HAP-1 (cell line): ENCODE data around the gene CDR2L.
"Not testable (repeated sequence)": the region's sequence is repeated elsewhere in the genome, so short reads cannot be mapped to it uniquely, and the experiment has no call there.

ENCODE experiments used
- DNase-seq, 2 experiments: peaks; one replicate each; pipeline ENCODE4 v3.0.0-alpha.2; 2016 to 2020; ENCODE audit warnings: low spot score in 2 of 2
- H3K27me3 ChIP-seq: fragments of 250-450 bp; sonication (Bioruptor Pico); 2 replicates; pipeline ENCODE4 v1.5.1; 2020; ENCODE audit warnings: low read depth, mild to moderate bottlenecking, moderate library complexity
- H3K36me3 ChIP-seq: fragments of 250-450 bp; sonication (Bioruptor Pico); replicated peaks from 2 replicates; pipeline ENCODE4 v1.5.1; 2020; ENCODE audit warnings: mild to moderate bottlenecking
- H3K4me1 ChIP-seq: fragments of 250-450 bp; sonication (Bioruptor Pico); 2 replicates; pipeline ENCODE4 v1.5.1; 2020; ENCODE audit warnings: mild to moderate bottlenecking
- H3K4me3 ChIP-seq: fragments of 250-450 bp; sonication (Bioruptor Pico); 2 replicates; pipeline ENCODE4 v1.5.1; 2020; ENCODE audit warnings: mild to moderate bottlenecking, moderate library complexity
- H3K9me3 ChIP-seq: fragments of 250-450 bp; sonication (Bioruptor Pico); 2 replicates; pipeline ENCODE4 v1.5.1; 2020; ENCODE audit warnings: mild to moderate bottlenecking, moderate library complexity
- in situ Hi-C: fragments of 300-500 bp; cut with MboI; formaldehyde crosslinking; loops from 3 replicates; pipeline ENCODE4 v1.14.3; 2020; ENCODE audit warnings: low sequenced_read_pairs, inconsistent platforms, mixed read lengths

Gene CDR2L

DNA sequence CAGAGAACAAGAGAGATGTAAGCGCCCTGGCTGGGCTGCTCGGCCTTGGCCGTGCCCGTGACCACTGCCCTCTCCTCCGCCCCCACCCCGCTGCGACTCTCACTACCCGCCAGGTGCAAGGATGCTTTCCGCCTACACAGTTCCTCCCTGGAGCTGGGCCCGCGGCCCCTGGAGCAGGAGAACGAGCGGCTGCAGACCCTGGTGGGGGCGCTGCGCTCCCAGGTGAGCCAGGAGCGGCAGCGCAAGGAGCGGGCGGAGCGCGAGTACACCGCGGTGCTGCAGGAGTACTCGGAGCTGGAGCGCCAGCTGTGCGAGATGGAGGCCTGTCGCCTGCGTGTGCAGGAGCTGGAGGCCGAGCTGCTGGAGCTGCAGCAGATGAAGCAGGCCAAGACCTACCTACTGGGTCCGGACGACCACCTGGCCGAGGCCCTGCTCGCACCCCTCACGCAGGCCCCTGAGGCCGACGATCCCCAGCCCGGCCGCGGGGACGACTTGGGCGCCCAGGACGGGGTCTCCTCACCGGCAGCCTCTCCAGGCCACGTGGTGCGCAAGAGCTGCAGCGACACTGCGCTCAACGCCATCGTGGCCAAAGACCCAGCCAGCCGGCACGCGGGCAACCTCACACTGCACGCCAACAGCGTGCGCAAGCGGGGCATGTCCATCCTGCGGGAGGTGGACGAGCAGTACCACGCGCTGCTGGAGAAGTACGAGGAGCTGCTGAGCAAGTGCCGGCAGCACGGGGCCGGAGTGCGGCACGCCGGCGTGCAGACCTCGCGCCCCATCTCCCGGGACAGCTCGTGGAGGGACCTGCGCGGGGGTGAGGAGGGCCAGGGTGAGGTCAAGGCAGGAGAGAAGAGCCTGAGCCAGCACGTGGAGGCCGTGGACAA, 15.9 kb downstream of the CDR2L start:
- in situ Hi-C loops: no loop called here
- Histone ChIP-seq H3K36me3 (peaks cover 16% of the 10 kb centered on the region), H3K4me3 (no peak overlapping the region), H3K4me1 (no peaks in the 10 kb centered on the region), H3K9me3 (no peaks in the 10 kb centered on the region), H3K27me3 (no peaks in the 10 kb centered on the region)
- DNase-seq: no peak

DNA sequence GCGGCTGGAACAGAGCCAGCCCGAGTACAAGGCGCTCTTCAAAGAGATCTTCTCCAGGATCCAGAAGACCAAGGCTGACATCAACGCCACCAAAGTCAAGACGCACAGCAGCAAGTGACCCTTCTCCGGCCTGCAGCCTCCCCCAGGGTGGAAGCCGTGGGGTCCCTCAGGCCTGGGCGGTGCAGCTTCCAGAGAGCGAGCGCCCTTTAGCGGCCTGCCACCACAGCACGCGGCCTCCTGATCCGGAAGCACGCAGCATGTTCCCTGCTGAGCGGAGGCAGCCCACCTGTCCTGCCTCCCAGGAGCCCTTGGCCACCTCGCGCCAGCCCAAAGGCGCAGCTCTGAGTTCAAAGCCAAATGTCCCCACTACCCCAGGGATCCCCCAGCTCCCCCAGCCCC, 16.5 kb downstream of the CDR2L start:
- in situ Hi-C loops: no loop called here
- no peak for DNase-seq
- H3K4me3 ChIP-seq: no peak overlapping the region

DNA sequence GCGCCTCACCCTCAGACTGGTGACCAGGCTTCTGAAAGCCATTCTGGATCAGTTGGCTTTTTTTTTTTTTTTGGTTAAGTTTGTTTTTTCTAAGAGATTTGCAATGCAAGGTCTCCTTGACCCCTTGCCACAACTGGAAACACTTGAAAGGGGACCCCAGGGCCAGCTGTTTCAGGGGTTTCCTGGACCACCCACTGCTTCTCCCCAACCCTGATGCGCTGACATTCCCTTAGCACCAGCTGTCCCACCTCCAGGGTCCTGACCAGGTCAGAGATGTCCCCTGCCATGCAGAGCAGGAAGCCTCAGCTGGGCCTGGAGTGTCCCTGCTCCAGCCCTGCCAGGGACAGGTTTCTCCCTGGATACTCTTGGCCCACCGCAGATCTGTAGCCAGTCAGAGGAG, 16.9 kb downstream of the CDR2L start:
- no peaks in the 10 kb centered on the region for H3K4me1 ChIP-seq
- no peak overlapping the region for H3K4me3 ChIP-seq
- no peaks in the 10 kb centered on the region for H3K9me3 ChIP-seq
- H3K36me3 ChIP-seq: peaks cover 15% of the 10 kb centered on the region
- no peak for DNase-seq
- H3K27me3 ChIP-seq: no peaks in the 10 kb centered on the region
- in situ Hi-C loops: no loop called here

More for the DNA sequence above, 16.5 kb downstream of the CDR2L start:
- peaks cover 16% of the 10 kb centered on the region for H3K36me3 ChIP-seq
- H3K9me3 ChIP-seq: no peaks in the 10 kb centered on the region
- H3K4me1 ChIP-seq: no peaks in the 10 kb centered on the region
- no peaks in the 10 kb centered on the region for H3K27me3 ChIP-seq

DNA sequence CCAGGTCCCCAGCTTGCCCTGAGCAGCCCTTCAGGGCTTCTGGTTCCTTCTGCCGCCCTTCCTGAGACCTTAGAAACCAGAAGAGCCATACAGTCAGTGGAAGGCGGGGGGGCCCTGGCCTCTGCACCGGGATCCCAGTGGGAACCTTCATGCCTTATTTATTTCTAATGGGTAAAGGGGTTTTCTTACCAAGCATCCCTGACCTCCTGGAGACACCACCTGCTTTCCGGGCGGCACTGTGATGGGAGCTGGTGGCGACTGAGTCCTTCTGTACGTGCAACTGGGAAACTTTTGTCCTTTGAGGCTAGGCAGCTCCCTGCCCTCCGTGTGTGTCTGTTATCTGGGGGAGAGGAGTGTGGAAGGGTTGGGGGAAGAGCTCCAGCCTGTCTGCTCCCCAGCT, 17.9 kb downstream of the CDR2L start:
- in situ Hi-C loops: no loop called here
- no peak for DNase-seq
- H3K4me3 ChIP-seq: no peak overlapping the region

DNA sequence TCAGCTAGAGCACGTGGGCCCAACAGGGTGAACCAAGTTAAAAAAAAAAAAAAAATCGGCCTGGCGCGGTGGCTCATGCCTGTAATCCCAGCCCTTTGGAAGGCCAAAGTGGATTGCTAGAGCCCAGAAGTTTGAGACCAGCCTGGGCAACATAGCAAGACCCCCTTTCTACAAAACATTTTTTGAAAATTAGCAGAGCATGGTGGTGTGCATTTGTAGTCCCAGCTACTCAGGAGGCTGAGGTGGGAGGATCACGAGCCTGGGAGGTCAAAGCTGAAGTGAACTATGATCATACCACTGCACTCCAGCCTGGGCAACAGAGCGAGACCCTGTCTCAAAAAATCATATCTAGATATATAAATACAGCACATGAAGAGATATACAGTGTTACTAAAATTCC, 18.7 kb downstream of the CDR2L start:
- H3K9me3 ChIP-seq, in situ Hi-C loops, DNase-seq, H3K4me1 ChIP-seq, H3K27me3 ChIP-seq, H3K4me3 ChIP-seq: not testable (repeated sequence)
- H3K36me3 ChIP-seq: peaks cover 12% of the 10 kb centered on the region

More for the DNA sequence above, 17.9 kb downstream of the CDR2L start:
- H3K9me3 ChIP-seq: no peaks in the 10 kb centered on the region
- peaks cover 14% of the 10 kb centered on the region for H3K36me3 ChIP-seq
- H3K27me3 ChIP-seq: no peaks in the 10 kb centered on the region
- no peaks in the 10 kb centered on the region for H3K4me1 ChIP-seq

DNA sequence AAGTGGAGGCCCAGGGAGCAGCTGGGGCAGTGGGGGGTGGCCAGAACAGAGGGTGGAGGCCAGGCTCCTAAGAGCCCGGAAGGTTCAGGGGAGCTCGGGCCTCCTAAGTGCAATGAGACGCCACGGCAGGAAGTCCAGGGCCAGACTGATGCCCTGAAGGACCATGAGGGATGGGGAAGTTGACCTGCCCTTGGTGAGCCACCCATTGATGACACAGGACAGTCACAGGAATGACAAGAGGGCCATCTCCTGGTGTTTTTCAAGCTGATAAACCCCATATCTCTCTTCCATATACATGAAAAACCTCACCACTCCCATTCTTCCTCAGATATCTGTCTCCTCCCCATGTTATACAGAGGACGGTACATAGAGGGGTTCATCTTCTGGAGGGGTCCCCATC, 19.2 kb downstream of the CDR2L start:
- DNase-seq: no peak
- peaks cover 6% of the 10 kb centered on the region; the same call in 1 of the 2 replicates for H3K36me3 ChIP-seq
- no peaks in the 10 kb centered on the region for H3K9me3 ChIP-seq
- in situ Hi-C loops: no loop called here
- no peaks in the 10 kb centered on the region for H3K4me1 ChIP-seq
- H3K27me3 ChIP-seq: no peaks in the 10 kb centered on the region
- H3K4me3 ChIP-seq: no peak overlapping the region

DNA sequence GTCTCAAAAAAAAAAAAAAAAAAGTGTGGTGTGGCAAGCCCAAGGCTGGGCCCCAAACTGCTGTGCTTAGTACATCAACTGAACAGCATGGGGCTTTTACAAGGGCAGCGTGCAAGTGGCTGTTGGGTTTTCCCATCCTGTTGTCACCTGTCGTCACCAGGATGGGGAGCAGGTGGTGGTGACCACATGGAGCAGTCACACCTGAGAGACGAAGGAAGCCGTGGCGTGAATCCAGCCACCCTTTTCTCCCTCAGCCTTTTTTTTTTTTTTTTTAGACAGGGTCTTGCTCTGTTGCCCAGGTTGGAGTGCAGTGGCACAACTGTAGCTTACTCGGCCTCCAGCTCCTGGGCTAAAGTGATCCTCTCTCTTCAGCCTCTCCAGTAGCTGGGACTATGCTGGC, 20.9 kb downstream of the CDR2L start:
- Histone ChIP-seq H3K4me3 (no peak overlapping the region), H3K27me3 (no peaks in the 10 kb centered on the region), H3K4me1 (no peaks in the 10 kb centered on the region), H3K36me3 (peaks cover 6% of the 10 kb centered on the region; the same call in 1 of the 2 replicates), H3K9me3 (no peaks in the 10 kb centered on the region)
- DNase-seq: no peak
- in situ Hi-C loops: no loop called here

DNA sequence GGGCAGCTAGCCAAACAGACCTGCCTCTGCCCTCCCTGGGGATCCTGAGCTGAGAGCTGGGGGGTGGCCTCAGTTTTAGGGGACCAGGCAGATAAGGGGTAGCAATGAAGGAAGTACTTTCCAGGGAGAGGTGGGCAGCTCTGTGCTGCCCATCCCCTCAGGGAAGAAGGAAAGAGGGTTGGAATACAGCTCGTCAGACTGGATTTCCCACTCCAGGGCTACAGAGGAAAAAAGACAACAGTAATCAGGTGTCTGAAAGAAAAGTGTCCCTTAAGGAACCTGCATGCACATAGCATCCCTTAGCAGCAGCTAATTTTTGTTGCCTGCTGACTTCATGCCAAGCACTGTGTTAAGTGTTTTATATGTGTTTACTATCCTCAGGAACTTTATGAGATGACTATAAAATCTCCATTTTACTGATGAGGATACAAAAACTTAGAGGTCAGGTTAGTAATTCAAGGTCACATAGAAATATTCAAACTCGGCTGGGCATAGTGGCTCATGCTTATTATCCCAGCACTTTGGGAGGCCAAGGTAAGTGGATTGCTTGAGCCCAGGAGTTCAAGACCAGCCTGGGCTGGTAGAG, 21.8 kb downstream of the CDR2L start:
- H3K4me3 ChIP-seq: no peak overlapping the region
- no peaks in the 10 kb centered on the region for H3K4me1 ChIP-seq
- H3K36me3 ChIP-seq: no peaks in the 10 kb centered on the region
- no peaks in the 10 kb centered on the region for H3K27me3 ChIP-seq
- H3K9me3 ChIP-seq: no peaks in the 10 kb centered on the region
- in situ Hi-C loops: no loop called here
- no peak for DNase-seq

DNA sequence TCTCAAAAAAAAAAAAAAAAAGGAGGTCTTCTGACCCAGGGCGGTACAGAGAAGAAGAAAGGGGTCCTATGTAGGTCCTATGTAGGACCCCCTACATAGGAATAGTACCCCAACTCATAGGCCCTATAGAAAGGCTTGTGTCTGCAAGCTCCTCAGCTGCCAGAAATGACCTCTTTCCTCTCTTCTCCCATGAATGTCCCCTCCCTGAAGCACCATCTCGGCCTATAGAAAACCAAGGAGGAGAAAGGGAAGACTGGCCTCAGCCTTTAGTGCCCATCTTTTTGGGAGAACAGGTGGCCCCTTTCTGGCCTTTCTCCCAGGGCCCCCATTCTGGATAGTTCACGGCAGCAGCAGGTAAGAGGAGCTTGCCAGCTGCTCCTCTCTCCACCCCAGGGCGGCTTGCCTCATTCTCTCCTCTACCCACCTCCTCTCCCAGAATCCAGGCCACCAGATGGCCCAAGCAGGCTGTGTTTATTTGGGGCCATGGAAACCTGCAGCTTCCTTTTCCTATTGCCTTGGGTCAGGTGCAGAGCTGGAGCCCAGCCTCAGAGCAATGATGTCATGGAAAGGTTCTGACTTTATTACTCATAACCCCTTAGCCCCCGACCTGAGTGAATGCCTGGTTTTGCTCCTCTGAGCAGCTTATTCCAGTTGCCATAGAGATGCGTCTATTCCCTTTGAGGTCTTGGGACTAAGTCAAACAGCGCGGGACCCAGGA, 23.4 kb downstream of the CDR2L start:
- H3K9me3 ChIP-seq: no peaks in the 10 kb centered on the region

DNA sequence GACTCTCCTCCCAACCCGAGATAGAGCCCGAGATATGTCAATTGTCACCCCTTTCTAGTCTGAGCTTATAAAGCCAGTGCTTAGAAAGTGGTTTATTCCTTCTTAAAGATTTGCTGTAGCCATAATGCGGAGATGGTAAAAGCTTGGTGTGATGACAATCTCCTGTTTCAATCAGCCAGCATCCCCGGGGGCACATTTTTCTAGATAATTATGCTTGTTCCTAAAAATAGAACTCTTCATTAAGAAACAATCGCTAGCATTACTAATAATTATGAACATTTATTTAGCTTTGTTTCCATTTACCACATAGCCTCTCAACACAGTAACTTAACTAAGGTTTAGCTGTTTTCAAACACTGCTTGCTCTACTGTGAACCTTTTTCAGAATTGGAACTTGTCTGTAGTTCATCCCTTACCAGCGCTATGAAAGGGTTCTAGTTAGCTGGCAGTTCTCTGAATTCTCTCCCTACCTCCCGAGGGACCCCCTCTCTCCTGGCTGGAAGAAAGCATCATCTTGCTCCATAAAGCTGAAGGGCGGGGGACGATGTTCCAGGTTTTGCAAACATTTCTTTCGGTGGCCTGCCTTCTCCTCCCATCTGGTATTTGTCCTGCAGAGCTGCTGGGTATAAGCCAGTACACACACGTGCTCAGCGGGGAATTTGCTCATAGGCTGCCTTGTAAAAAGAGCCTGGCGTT, 24.1 kb downstream of the CDR2L start:
- no peak for DNase-seq
- in situ Hi-C loops: no loop called here
- H3K27me3 ChIP-seq: no peaks in the 10 kb centered on the region
- no peaks in the 10 kb centered on the region for H3K4me1 ChIP-seq
- H3K36me3 ChIP-seq: peaks cover 5% of the 10 kb centered on the region; the same call in 1 of the 2 replicates
- H3K4me3 ChIP-seq: no peak overlapping the region; the same call in 1 of the 2 replicates
- no peaks in the 10 kb centered on the region for H3K9me3 ChIP-seq

More for the DNA sequence above, 23.4 kb downstream of the CDR2L start:
- Histone ChIP-seq H3K27me3 (no peaks in the 10 kb centered on the region), H3K4me3 (no peak overlapping the region), H3K36me3 (0 out of 2 replicates have a peak, but pooled peaks cover 5% of the 10 kb centered on the region), H3K4me1 (no peaks in the 10 kb centered on the region)
- no peak for DNase-seq
- in situ Hi-C loops: no loop called here

DNA sequence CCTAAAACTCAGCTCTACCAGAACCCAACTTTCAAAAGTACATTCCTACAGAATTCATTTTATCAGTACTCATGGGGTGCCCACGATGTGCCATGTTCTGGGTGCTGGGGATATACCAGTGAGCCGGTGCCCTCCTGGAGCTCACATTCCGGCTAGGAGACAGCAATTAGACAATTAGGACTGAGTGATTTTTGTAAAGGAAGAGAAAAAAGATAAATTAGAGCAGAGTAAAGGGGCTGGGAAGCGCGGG, 24.6 kb downstream of the CDR2L start:
- H3K9me3 ChIP-seq: no peaks in the 10 kb centered on the region
- no peaks in the 10 kb centered on the region for H3K4me1 ChIP-seq
- no peaks in the 10 kb centered on the region for H3K27me3 ChIP-seq
- no peak for DNase-seq
- H3K36me3 ChIP-seq: peaks cover 10% of the 10 kb centered on the region
- peak overlapping the region; percentile 95 for H3K4me3 ChIP-seq
- in situ Hi-C loops: no loop called here

DNA sequence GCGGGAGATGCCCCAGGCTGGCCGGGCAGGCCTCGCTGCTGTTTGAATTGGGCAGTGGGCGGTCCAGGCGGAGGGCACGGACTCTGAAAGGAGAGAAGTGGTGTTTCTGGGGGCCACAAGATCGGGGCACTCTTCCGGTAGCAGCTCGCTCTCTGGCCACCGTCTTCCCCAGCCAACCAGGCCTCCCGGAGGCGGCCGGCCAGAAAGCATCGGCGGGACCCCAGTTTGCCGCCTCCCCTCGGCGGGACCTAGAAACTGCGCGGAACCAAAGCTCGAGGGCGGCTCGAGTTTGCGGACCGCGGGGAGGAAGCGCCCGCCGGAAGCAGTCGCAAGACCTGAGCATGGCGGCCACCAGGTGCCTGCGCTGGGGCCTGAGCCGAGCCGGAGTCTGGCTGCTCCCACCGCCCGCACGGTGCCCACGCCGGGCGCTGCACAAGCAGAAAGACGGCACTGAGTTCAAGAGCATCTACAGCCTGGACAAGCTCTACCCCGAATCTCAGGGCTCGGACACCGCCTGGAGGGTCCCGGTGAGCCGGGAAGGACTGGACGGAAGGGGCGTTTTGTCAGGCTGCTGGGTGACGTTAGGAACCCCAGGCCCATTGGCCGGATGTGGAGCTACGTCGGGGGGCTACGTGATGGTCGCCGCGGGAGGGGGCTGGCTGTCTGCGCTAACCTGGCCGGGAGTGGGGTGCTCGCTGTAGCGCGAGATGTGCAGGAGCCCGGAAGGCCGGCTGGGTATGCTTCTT, 25.1 kb downstream of the CDR2L start, which contains the start of gene MRPL58:
Gene MRPL58 (plus strand): TSS at position 325 of the 746 bp plus-strand sequence. CDS start 17 bp downstream, at position 342.
- Histone ChIP-seq H3K4me1 (no peaks in the 10 kb centered on the region), H3K36me3 (peaks cover 12% of the 10 kb centered on the region), H3K27me3 (no peaks in the 10 kb centered on the region), H3K9me3 (no peaks in the 10 kb centered on the region), H3K4me3 (peak within 1 kb of the TSS; percentile 95)
- in situ Hi-C loops: no loop called here
- peak; percentile 91 to 92 for DNase-seq

DNA sequence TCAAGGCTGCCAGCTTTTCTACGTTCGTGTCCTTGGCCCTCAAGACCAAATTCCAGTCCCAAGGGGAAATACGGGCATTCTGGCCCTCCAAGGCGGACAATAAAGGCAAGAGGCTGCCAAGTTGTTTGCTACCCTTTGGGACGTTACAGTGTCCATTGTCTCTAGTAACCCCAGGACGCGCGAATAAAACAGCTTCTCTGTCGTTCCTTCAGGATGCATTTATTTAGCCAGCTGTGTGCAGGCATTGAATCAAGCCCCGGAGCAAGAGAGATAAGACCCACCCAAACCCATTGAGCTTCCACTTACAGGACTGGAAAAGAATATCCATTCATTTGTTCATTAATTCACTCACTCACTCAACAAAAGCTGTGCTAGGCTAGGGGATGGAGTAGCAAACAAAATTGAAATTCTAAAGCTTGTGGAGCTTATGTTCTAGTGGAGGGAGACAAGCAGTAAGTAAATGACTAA, 25.7 kb downstream of the CDR2L start:
- no peaks in the 10 kb centered on the region for H3K27me3 ChIP-seq
- H3K4me1 ChIP-seq: no peaks in the 10 kb centered on the region
- in situ Hi-C loops: no loop called here
- H3K36me3 ChIP-seq: peaks cover 15% of the 10 kb centered on the region
- peak overlapping the region; percentile 95 for H3K4me3 ChIP-seq
- no peak for DNase-seq
- no peaks in the 10 kb centered on the region for H3K9me3 ChIP-seq
